IPS-18c (cell line): ENCODE measurements around the gene COL26A1.
"Not testable (repeated sequence)": the region's sequence is repeated elsewhere in the genome, so short reads cannot be mapped to it uniquely, and the experiment has no call there.

Source experiments
- H3K4me3 ChIP-seq: 2 replicates; pipeline ENCODE4 v1.7.0; 2013; ENCODE audit warnings: low read depth, mild to moderate bottlenecking, low read length, moderate library complexity; ENCODE audit not compliant: insufficient read depth
- H3K9me3 ChIP-seq: one replicate; pipeline ENCODE4 v1.6.1; 2013; ENCODE audit warnings: mild to moderate bottlenecking, low read length, moderate library complexity; ENCODE audit not compliant: control insufficient read depth, insufficient read depth

The COL26A1 gene

DNA sequence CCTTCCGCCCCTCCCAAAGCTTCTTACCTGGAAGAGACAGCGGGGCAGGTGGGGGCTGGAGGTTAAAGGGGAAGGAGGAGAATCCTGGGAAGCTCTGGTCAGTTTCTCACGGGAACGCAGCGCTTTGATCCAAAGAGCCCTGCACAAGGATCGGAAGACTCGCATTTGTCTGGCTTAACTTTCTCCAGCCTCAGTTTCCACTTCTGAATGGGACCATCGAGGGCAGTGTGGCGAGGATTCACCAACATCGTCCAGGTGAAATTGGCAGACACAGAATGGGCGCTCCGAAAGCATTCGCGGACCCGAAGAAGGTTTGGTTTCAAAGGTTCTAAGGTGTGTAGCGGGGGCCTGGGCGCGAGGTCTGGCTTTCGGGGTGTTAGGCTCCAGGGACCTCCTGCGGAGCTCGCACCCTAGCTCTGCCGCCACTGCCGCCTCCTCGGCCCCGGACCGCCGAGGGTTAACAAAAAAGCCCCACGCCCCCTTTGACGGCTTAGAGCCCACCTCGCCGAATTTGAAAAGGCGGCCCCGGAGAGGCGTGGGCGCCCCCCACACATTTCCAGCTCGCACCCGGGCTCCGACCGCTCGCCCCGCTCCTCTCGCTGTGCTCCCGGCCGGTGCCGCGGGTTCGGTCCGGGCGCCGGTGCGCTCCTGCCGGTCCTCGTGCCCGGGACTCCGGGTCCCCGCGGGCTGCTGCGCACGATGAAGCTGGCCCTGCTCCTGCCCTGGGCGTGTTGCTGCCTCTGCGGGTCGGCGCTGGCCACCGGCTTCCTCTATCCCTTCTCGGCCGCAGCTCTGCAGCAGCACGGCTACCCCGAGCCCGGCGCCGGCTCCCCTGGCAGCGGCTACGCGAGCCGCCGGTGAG lies at the start of gene COL26A1:
COL26A1 (plus strand) TSS at position 542 of the 862 bp plus-strand sequence; CDS start at position 700, 158 bp downstream.
- no peaks in the 10 kb centered on the region for H3K9me3 ChIP-seq
- H3K4me3 ChIP-seq = peak within 1 kb of the TSS; percentile 74

DNA sequence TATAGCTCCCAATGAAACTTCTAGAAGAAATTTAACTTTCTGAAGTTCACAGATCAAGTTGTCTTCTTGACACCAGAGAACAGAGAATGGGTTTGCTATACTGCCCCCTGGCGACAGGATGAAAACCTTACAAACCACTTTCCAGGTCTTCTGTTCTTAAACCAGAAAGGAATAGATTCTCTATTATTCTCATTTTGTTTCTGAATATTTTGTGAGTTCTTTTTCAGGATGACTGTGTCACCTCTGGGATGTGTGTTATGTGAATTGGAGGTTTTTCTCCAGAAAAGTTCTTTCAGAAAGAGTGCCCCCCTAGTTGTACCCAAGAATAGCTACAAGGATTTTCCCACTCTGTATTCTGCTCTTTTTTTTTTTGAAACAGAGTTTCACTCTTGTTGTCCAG lies 47.3 kb upstream of the COL26A1 start:
- Histone ChIP-seq H3K9me3 (peaks cover 3% of the 10 kb centered on the region), H3K4me3 (no peak overlapping the region)

DNA sequence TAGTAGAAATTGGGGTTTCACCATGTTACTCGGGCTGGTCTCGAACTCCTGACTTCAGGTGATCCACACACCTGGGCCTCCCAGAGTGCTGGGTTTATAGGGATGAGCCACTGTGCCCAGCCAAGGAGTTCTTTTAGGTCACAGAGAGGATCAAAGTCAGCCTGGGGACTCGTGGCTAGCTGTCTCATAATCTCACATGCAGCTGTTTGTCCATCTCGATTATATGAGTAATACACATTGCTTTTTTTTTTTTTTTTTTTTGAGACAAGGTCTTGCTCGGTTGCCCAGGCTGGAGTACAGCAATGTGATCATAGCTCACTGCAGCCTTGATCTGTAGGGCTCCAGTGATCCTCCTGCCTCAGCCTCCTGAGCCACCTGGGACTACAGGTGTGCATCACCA lies 43.3 kb upstream of the COL26A1 start:
- Histone ChIP-seq H3K9me3 (peaks cover 3% of the 10 kb centered on the region), H3K4me3 (no peak overlapping the region)

DNA sequence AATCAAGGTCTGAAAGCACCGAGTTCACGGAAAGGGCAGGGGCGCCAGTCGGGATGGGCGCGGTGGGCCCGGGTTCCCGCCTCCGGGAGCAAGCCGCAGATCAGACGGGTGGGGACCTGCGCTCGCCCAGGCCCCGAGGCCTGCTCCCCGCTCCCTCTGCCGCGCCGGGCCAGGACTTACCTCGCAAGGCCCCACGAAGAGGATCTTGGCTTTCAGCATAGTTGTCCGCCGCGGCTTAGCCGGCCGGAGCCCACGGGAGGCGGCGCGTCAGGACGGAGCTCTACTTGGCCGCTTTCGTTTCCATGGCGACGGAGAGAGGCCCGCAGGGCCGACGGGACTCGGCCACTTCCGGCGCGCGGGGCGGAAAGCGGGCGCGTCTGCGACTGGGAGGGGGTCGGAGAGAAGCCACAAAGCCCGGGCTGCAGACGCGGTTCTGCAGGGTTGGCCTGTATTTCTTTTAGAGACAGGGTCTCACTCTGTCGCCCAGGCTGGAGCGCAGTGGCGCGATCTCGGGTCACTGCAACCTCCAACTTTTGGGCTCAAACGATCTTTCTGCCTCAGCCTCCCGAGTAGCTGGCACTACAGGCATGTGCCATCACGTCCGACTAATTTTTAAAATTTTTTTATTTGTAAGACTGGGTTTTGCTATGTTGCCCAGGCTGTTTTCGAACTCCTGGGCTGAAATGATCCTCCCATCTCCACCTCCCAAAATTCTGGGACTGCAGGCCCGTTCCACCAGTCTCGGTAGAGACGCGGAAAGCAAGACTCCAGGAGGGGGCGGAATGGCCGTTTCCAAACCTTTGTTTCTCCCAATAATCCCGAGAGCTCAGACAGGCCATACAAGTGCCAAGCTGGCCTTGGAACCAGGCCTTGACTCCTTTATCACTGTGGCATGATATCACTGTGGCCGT lies 40.9 kb upstream of the COL26A1 start, which contains the start of gene IFT22:
IFT22 (minus strand) TSS at position 322 of the 911 bp plus-strand sequence; CDS start at position 219, 103 bp downstream.
- Histone ChIP-seq H3K4me3 (peak within 1 kb of the TSS; percentile 97), H3K9me3 (no peaks in the 10 kb centered on the region)

DNA sequence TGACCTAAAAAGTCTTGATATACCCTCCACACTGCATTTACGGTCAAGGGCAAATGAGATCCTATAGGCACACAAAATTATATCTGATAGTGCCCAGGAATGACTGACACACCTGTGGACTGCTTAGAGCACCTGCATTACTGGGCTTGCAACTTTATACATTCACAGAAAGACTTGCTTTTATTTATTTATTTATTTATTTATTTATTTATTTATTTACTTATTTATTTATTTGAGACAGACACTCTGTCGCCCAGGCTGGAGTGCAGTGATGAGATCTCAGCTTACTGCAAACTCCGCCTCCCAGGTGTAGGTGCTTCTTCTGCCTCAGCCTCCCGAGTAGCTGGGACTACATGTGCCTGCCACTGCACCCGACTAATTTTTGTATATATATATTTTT lies 34.5 kb upstream of the COL26A1 start:
- Histone ChIP-seq H3K9me3 (no peaks in the 10 kb centered on the region), H3K4me3 (no peak overlapping the region)

DNA sequence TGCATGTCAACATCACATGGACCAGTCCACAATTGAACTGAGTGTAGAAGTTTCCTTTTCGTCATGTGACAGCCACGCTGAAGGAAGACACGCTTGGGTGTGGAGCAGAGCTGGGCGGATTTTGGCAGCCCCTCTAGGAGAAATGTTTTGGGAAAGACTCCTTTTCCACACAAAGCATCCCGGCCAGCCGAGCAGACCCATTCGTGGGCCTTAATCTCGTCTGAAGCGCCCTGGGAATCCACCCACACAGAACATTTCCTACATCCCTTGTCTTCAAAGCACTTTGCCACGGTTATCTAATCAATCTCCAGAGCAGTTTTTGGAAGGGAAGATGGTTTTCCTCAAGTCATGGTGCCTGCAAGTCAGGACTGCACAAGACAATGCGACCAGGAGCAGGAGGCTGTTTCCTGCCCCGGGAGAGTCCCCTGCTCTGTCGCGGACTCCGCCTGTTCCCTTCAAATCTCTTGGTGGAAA lies 32.6 kb upstream of the COL26A1 start:
- H3K9me3 ChIP-seq = no peaks in the 10 kb centered on the region

DNA sequence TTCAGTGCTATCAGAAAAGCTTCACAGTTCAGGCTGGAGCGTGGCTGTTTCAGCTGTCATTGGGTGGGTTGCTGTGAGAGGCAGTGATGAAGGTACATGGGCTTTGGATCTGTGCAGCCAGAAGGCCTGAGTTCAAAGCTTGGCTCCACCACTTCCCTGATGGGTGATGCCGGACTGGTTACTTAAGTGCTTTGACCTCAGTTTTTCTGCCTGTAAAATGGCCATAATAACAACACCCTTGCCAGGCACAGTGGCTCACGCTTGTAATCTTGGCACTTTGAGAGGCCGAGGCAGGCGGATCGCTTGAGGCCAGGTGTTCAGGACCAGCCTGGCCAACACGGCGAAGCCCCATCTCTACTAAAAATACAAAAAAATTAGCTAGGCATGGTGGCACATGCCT lies 30.6 kb upstream of the COL26A1 start:
- Histone ChIP-seq H3K9me3 (no peaks in the 10 kb centered on the region), H3K4me3 (no peak overlapping the region)

More for the DNA sequence above, 32.6 kb upstream of the COL26A1 start:
- H3K4me3 ChIP-seq = no peak overlapping the region

DNA sequence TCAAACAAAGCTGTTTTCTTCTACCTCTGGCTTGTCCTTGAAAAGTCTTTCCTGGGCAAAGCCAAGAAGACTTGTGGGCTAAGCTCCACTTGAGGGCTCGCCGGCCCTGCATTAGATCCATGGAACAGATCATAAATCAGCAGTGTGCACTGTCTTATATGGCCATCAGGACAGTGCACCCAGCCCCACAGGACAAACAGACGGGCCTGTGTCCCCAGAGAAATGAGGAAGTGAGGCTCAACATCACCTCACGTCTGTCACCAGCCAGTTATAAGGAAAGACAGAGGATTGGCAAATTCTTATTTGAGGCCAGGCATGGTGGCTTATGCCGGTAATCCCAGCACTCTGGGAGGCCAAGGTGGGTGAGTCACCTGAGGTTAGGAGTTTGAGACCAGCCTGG lies 28.8 kb upstream of the COL26A1 start:
- Histone ChIP-seq H3K4me3 (no peak overlapping the region), H3K9me3 (no peaks in the 10 kb centered on the region)

DNA sequence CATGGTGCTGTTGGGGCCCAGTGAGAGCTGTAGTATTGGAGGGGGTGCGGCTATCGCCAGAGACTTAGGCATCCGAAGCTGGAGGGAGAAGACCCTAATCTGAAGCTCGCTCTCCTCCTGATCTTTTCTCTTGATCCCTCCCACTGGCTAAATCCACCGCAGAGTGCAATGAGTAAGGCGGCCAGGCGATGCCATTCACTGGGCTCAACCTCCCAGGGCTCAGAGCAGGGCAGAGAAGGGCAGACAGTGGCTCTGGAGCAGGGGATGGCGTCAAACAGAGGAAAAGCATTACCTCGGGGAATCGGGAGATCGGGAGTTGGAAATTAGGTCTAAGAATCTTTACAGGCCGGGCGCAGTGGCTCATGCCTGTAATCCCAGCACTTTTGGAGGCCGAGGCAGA lies 22.3 kb upstream of the COL26A1 start:
- Histone ChIP-seq H3K9me3 (no peaks in the 10 kb centered on the region), H3K4me3 (no peak overlapping the region)

DNA sequence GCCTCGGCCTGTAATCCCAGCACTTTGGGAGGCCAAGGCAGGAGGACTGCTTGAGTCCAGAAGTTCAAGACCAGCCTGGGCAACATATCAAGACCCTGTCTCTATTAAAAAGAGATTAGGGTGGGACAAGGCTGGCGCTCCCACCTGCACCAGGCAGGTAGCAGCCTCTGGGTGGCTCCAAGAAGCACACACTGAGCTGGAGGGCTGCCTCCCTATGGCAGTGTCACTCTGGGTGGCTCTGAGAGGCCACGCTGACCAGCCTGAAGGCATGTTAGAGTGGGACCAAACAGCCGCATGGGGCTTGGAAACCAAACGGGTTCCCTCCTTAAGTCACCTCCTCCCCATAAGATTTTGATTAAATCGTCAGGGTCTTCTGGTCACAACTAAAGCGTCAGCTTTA lies 19.8 kb upstream of the COL26A1 start:
- Histone ChIP-seq H3K9me3 (no peaks in the 10 kb centered on the region), H3K4me3 (no peak overlapping the region)

DNA sequence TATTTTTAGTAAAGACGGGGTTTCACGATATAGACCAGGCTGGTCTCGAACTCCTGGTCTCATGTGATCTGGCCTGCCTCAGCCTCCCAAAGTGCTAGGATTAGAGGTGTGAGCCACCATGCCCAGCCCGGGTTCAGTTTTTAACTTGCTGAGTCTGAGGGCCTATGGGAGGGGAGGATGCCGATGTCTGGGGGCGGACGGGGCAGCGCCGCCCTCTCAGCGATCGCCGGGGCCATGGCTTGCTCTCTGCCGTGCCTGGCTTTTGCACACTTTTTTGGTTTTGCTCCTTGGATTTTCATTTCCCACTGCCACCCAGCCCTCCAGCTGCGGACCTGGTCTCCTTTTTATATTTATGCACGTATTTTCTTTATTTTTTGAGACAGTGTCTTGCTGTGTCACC lies 15.2 kb upstream of the COL26A1 start:
- H3K9me3 ChIP-seq = no peaks in the 10 kb centered on the region
- no peak overlapping the region for H3K4me3 ChIP-seq

DNA sequence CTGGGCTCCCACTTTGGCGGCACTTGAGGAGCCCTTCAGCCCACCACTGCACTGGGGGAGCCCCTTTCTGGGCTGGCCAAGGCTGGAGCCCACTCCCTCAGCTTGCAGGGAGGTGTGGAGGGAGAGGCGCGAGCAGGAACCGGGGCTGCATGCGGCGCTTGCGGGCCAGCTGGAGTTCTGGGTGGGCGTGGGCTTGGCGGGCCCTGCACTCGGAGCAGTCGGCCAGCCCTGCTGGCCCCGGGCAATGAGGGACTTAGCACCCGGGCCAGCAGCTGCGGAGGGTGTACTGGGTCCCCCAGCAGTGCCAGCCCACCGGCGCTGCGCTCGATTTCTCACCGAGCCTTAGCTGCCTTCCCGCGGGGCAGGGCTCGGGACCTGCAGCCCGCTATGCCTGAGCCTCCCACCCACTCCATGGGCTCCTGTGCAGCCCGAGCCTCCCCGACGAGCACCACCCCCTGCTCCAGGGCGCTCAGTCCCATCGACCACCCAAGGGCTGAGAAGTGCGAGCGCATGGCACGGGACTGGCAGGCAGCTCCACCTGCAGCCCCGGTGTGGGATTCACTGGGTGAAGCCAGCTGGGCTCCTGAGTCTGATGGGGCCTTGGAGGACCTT lies 14.1 kb upstream of the COL26A1 start:
- H3K4me3 ChIP-seq, H3K9me3 ChIP-seq: not testable (repeated sequence)

DNA sequence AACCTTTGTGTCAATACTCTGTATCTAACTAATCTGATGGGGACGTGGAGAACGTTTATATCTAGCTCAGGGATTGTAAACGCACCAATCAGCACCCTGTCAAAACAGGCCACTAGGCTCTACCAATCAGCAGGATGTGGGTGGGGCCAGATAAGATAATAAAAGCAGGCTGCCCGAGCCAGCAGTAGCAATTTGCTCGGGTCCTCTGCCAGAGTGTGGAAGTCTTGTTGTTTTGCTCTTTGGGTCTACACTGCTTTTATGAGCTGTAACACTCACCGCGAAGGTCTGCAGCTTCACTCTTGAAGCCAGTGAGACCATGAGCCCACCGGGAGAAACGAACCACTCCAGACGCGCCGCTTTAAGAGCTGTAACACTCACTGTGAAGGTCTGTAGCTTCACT lies 13.4 kb upstream of the COL26A1 start:
- H3K4me3 ChIP-seq, H3K9me3 ChIP-seq: not testable (repeated sequence)

DNA sequence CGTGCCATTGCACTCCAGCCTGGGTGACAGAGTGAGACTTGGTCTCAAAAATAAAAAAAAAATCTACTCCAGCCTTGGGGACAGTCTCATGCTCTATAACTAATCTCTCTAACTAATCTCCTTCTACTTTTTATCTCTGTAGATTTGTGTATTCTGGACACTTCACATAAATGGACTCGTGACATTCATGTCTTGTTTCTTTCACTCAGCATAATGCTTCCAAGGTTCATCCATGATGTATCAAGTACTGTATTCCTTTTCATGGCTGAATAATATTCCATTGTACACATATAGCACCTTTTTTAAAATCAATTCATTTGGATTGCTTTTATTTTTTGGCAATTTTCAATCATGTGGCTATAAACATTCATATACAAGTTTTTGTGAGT lies 9.8 kb upstream of the COL26A1 start:
- no peaks in the 10 kb centered on the region for H3K9me3 ChIP-seq
- H3K4me3 ChIP-seq = no peak overlapping the region

DNA sequence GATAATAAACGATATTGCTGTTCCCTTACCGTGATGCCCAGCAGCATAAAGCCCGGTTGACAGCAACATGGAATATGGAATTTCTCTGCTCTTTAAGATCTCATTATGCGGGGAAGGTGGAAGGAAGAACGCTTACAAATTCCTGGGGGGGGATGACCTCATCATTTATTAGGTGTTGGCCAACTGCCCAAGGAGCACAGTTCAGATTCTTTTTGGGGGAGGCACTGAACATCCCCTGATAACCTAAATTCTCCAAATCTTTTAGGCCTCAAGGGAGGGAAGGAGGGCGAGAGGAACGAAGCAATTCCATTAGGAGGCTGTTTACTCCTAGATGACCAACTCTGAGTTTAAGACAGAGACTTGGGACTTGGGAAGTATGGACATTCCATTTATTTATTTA lies 5.2 kb upstream of the COL26A1 start:
- Histone ChIP-seq H3K9me3 (no peaks in the 10 kb centered on the region), H3K4me3 (no peak overlapping the region)

DNA sequence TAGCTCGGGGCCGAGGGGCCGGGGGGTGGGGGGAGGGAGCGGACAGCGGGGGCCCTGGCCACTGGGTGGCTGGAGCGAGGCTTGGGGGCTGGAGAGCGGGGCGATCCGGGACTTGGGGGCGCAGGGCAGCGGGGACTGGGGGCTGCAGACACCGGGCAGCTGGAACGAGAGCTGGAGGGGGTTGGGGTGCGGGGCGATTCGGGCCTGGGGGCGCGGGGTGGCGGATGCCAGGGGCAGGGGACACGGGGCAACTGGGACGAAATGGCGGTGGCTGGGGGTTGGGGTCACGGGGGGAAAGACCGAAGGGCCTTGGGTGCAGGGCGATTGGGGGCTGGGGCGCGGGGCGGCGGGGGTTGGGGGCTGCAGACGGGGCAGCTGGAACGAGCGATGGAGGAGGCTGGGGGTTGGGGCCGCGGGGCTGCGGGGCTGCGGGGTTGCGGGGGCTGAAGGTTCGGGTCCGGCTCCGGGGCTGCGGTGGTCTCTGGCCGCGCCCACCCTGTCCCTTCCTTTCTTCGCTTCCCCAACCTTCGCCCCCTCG lies 590 bp downstream of the COL26A1 start:
- H3K9me3 ChIP-seq = no peaks in the 10 kb centered on the region
- peak overlapping the region; percentile 74 for H3K4me3 ChIP-seq

DNA sequence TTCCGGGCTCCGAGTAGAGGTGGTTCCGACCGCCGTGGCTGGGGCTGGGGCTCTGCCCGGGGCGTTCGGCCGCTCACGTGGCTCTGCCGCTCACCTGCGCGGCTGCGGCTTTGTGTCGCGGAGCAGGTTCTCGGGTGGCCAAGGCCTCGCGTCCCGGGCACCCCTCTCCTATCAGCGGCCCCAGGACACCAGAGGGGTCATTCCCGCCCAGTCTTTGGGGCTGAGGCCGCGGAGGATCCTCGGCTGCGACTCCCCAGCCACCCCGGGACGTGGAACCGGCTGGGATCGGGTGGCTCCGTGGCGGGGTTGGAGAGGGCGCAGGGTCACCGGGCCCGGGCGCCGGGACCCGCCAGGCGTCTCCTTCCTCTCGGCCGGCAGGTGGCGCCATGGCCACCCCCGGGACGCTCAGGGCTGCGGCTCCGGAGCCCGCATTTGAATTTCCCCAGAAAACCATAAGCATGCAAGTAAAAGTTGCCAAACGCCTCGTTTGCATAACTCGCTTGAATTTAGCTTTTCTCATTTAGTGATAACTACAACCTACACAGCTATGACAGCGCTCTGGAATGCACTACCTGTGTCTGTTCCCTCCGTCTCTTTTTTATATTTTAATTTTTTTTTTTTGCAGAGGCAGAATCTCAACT lies 1.2 kb downstream of the COL26A1 start:
- Histone ChIP-seq H3K9me3 (no peaks in the 10 kb centered on the region), H3K4me3 (peak overlapping the region; percentile 74)
